OCI-LY7 (cell line): Measurements from ENCODE around the gene TEKT5.

Experiments
- CTCF ChIP-seq: fragments of 200-600 bp; sonication (generic); conservative IDR thresholded peaks from 2 replicates; pipeline ENCODE4 v1.5.1; 2014; ENCODE audit warnings: mild to moderate bottlenecking, antibody characterized with exemption, low read length, moderate library complexity, mixed read lengths
- EZH2phosphoT487 ChIP-seq: fragments of 200-600 bp; sonication (generic); IDR thresholded peaks from 2 replicates; pipeline ENCODE4 v1.6.1; 2018; ENCODE audit warnings: low read depth, borderline replicate concordance, mild to moderate bottlenecking, mixed run types, antibody characterized with exemption, low read length, moderate library complexity, mixed read lengths

GRCh38 chr16:10665166-10665565 lies 29.6 kb downstream of the TEKT5 start:
- TF ChIP-seq CTCF (no peak), EZH2phosphoT487 (no peak)
